Breast epithelium (tissue), 3 donors: Measurements from ENCODE around the gene USF1.
"Not testable (repeated sequence)": the region's sequence is repeated elsewhere in the genome, so short reads cannot be mapped to it uniquely, and the experiment has no call there.

Experiments used
- POLR2A ChIP-seq: fragments of 450-650 bp; IDR thresholded peaks from one replicate; pipeline ENCODE4 v1.6.1; 2016; ENCODE audit warnings: antibody characterized with exemption, mild to moderate bottlenecking, moderate library complexity
- POLR2AphosphoS5 ChIP-seq, 3 donors: sonication (generic); formaldehyde crosslinking; IDR thresholded peaks; one replicate each; pipeline ENCODE4 v1.6.1; 2017; ENCODE audit warnings: antibody characterized with exemption in 3 of 3
- TF ChIP-seq, protein P1 (sequence below), 3 donors: fragments of 450-650 bp; IDR thresholded peaks; one replicate each; pipeline ENCODE4 v1.5.1; 2016 to 2017; ENCODE audit warnings: antibody characterized with exemption in 3 of 3, mild to moderate bottlenecking in 3 of 3, moderate library complexity in 3 of 3

DNA sequence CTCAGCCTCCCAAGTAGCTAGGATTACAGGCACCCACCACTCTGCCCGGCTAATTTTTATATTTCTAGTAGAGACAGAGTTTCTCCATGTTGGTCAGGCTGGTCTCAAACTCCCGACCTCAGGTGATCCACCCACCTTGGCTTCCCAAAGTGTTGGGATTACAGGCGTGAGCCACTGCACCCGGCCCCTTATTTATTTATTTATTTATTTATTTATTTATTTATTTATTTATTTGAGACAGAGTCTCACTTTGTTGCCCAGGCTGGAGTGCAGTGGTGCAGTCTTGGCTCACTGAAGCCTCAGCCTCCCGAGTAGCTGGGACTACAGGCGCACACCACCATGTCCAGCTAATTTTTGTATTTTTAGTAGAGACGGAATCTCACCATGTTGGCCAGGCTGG lies 19.9 kb upstream of the USF1 start:
- TF ChIP-seq, protein P1, sequence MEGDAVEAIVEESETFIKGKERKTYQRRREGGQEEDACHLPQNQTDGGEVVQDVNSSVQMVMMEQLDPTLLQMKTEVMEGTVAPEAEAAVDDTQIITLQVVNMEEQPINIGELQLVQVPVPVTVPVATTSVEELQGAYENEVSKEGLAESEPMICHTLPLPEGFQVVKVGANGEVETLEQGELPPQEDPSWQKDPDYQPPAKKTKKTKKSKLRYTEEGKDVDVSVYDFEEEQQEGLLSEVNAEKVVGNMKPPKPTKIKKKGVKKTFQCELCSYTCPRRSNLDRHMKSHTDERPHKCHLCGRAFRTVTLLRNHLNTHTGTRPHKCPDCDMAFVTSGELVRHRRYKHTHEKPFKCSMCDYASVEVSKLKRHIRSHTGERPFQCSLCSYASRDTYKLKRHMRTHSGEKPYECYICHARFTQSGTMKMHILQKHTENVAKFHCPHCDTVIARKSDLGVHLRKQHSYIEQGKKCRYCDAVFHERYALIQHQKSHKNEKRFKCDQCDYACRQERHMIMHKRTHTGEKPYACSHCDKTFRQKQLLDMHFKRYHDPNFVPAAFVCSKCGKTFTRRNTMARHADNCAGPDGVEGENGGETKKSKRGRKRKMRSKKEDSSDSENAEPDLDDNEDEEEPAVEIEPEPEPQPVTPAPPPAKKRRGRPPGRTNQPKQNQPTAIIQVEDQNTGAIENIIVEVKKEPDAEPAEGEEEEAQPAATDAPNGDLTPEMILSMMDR (IDR thresholded peaks at IDR 0.05): not testable (repeated sequence)
- not testable (repeated sequence) for TF ChIP-seq POLR2A; POLR2AphosphoS5 (IDR thresholded peaks at IDR 0.05)
